Activated naive CD4-positive, alpha-beta T cell treated with anti-CD3 and anti-CD28 coated beads, Interleukin-2, amount 50 U/mL, for 72 hours (primary cell): Measurements from ENCODE around the gene BMP8A. TPM values are rescaled to one million over a fixed set of nuclear protein-coding genes. Genes with fewer than 3 reads are reported as not detected.
"Not testable (repeated sequence)": the region's sequence is repeated elsewhere in the genome, so short reads cannot be mapped to it uniquely, and the experiment has no call there.

Source experiments
- ATAC-seq, 2 donors: fragments of 150-1000 bp; cut with Tn5 transposase; 2 replicates each; pipeline ENCODE4 v1.10.0; 2021; ENCODE audit warnings: mild to moderate bottlenecking in 2 of 2, moderate library complexity in 2 of 2
- DNase-seq, 2 donors: peaks; one replicate each; pipeline ENCODE4 v3.0.0; 2021 to 2022; ENCODE audit warnings: low spot score in 2 of 2
- H3K27ac Mint-ChIP-seq, 2 donors: one replicate each; pipeline ENCODE4 v1.8.0; 2022; ENCODE audit warnings: mild to moderate bottlenecking in 2 of 2, mixed read lengths in 2 of 2
- H3K36me3 Mint-ChIP-seq, 2 donors: one replicate each; pipeline ENCODE4 v1.8.0; 2022; ENCODE audit warnings: mixed read lengths in 2 of 2
- H3K9me3 Mint-ChIP-seq, 2 donors: one replicate each; pipeline ENCODE4 v1.8.0; 2022; ENCODE audit warnings: mixed read lengths in 2 of 2
- total RNA-seq, 2 donors: library from RNA; stranded (reverse); gene quantifications; one replicate each; pipeline ENCODE4 v1.2.3, GENCODE V29; 2022

The BMP8A gene
- total RNA-seq, 2 donors from 2014 or later: 0.14 TPM; not detected in 1

- not testable (repeated sequence) for H3K9me3 Mint-ChIP-seq, DNase-seq, ATAC-seq, H3K27ac Mint-ChIP-seq, H3K36me3 Mint-ChIP-seq
Measured at GRCh38 chr1:39511477-39511876, 20.0 kb downstream of the BMP8A start.

GRCh38 chr1:39512234-39512847, 20.9 kb downstream of the BMP8A start:
- not testable (repeated sequence) for H3K9me3 Mint-ChIP-seq, H3K27ac Mint-ChIP-seq
- ATAC-seq: peak in 1 of 2 donors; percentile 58

GRCh38 chr1:39514710-39515124, 23.3 kb downstream of the BMP8A start:
- H3K9me3 Mint-ChIP-seq, H3K36me3 Mint-ChIP-seq, DNase-seq, H3K27ac Mint-ChIP-seq: not testable (repeated sequence)
- peak; percentile 49 to 56 for ATAC-seq

More at GRCh38 chr1:39512234-39512847, 20.9 kb downstream of the BMP8A start:
- not testable (repeated sequence) for DNase-seq, H3K36me3 Mint-ChIP-seq

- H3K36me3 Mint-ChIP-seq, H3K9me3 Mint-ChIP-seq, DNase-seq, H3K27ac Mint-ChIP-seq: not testable (repeated sequence)
- ATAC-seq: peak; percentile 33 to 74
Measured at GRCh38 chr1:39515131-39516086, 24.0 kb downstream of the BMP8A start.

- H3K9me3 Mint-ChIP-seq, H3K36me3 Mint-ChIP-seq, DNase-seq, ATAC-seq, H3K27ac Mint-ChIP-seq: not testable (repeated sequence)
Measured at GRCh38 chr1:39516841-39517240, 25.4 kb downstream of the BMP8A start.

- not testable (repeated sequence) for ATAC-seq, H3K9me3 Mint-ChIP-seq
Measured at GRCh38 chr1:39517936-39518335, 26.5 kb downstream of the BMP8A start.

GRCh38 chr1:39519376-39519775, 27.9 kb downstream of the BMP8A start:
- H3K36me3 Mint-ChIP-seq, ATAC-seq, H3K9me3 Mint-ChIP-seq, DNase-seq, H3K27ac Mint-ChIP-seq: not testable (repeated sequence)

More at GRCh38 chr1:39517936-39518335, 26.5 kb downstream of the BMP8A start:
- not testable (repeated sequence) for H3K36me3 Mint-ChIP-seq, DNase-seq, H3K27ac Mint-ChIP-seq

GRCh38 chr1:39522221-39522620, 30.8 kb downstream of the BMP8A start:
- not testable (repeated sequence) for DNase-seq, H3K36me3 Mint-ChIP-seq, H3K9me3 Mint-ChIP-seq, H3K27ac Mint-ChIP-seq, ATAC-seq

- ATAC-seq (no peak), DNase-seq (no peak)
- H3K9me3 Mint-ChIP-seq: no peaks in the 10 kb centered on the region
- H3K36me3 Mint-ChIP-seq: no peaks in the 10 kb centered on the region
- H3K27ac Mint-ChIP-seq: no peak overlapping the region
Measured at GRCh38 chr1:39522661-39523567, 31.5 kb downstream of the BMP8A start.

- H3K36me3 Mint-ChIP-seq: no peaks in the 10 kb centered on the region
- ATAC-seq (no peak), DNase-seq (no peak)
- no peaks in the 10 kb centered on the region for H3K9me3 Mint-ChIP-seq
- peak overlapping the region; percentile 22 to 79 for H3K27ac Mint-ChIP-seq
Measured at GRCh38 chr1:39524171-39524570, 32.7 kb downstream of the BMP8A start.

GRCh38 chr1:39524591-39525365, 33.3 kb downstream of the BMP8A start:
- ATAC-seq (no peak), DNase-seq (no peak)
- peak overlapping the region; percentile 59 to 62 for H3K27ac Mint-ChIP-seq
- no peaks in the 10 kb centered on the region for H3K9me3 Mint-ChIP-seq
- no peaks in the 10 kb centered on the region for H3K36me3 Mint-ChIP-seq

GRCh38 chr1:39525366-39526165, 34.1 kb downstream of the BMP8A start:
- Mint-ChIP-seq H3K27ac (peak overlapping the region; percentile 14 to 59), H3K9me3 (no peaks in the 10 kb centered on the region), H3K36me3 (no peaks in the 10 kb centered on the region)
- no peak for DNase-seq
- ATAC-seq: peak; percentile 68 to 93

- Mint-ChIP-seq H3K27ac (no peak overlapping the region), H3K36me3 (no peaks in the 10 kb centered on the region)
- no peak for ATAC-seq
Measured at GRCh38 chr1:39526466-39527189, 35.2 kb downstream of the BMP8A start.

GRCh38 chr1:39527190-39527579, 35.7 kb downstream of the BMP8A start:
- H3K9me3 Mint-ChIP-seq, DNase-seq, H3K27ac Mint-ChIP-seq, ATAC-seq, H3K36me3 Mint-ChIP-seq: not testable (repeated sequence)

More at GRCh38 chr1:39526466-39527189, 35.2 kb downstream of the BMP8A start:
- no peak for DNase-seq
- no peaks in the 10 kb centered on the region for H3K9me3 Mint-ChIP-seq

GRCh38 chr1:39528082-39528481, 36.6 kb downstream of the BMP8A start:
- Mint-ChIP-seq H3K36me3 (no peaks in the 10 kb centered on the region), H3K27ac (no peak overlapping the region), H3K9me3 (no peaks in the 10 kb centered on the region)
- ATAC-seq: no peak
- no peak for DNase-seq
